GM19328 (cell line): ENCODE data around the gene INPP5A.

Source experiments
- ATAC-seq: cut with Tn5 transposase; IDR thresholded peaks from one replicate; pipeline ENCODE4 v1.9.1; 2021; ENCODE audit warnings: mild to moderate bottlenecking, moderate library complexity; ENCODE audit not compliant: unreplicated experiment

Gene INPP5A

GRCh38 chr10:132626019-132626760 lies 88.6 kb downstream of the INPP5A start:
- no peak for ATAC-seq

GRCh38 chr10:132626761-132627665 lies 89.4 kb downstream of the INPP5A start:
- ATAC-seq, result no peak

GRCh38 chr10:132627666-132628531 lies 90.3 kb downstream of the INPP5A start:
- no peak for ATAC-seq

GRCh38 chr10:132628966-132629900 lies 91.6 kb downstream of the INPP5A start:
- no peak for ATAC-seq

- ATAC-seq, result no peak
Measured at GRCh38 chr10:132630156-132630555, 92.6 kb downstream of the INPP5A start.

GRCh38 chr10:132630666-132631337 lies 93.2 kb downstream of the INPP5A start:
- ATAC-seq, result no peak

- no peak for ATAC-seq
Measured at GRCh38 chr10:132631338-132631735, 93.8 kb downstream of the INPP5A start.

- ATAC-seq, result no peak
Measured at GRCh38 chr10:132632091-132632561, 94.5 kb downstream of the INPP5A start.

GRCh38 chr10:132632851-132633684 lies 95.5 kb downstream of the INPP5A start:
- no peak for ATAC-seq

GRCh38 chr10:132634241-132634946 lies 96.8 kb downstream of the INPP5A start:
- ATAC-seq, result no peak

- no peak for ATAC-seq
Measured at GRCh38 chr10:132634947-132635271, 97.3 kb downstream of the INPP5A start.

- ATAC-seq, result no peak
Measured at GRCh38 chr10:132636358-132636757, 98.8 kb downstream of the INPP5A start.

- ATAC-seq, result no peak
Measured at GRCh38 chr10:132637477-132638129, 100.0 kb downstream of the INPP5A start.

- no peak for ATAC-seq
Measured at GRCh38 chr10:132638130-132638515, 100.5 kb downstream of the INPP5A start.

GRCh38 chr10:132639470-132639869 lies 101.9 kb downstream of the INPP5A start:
- no peak for ATAC-seq

- ATAC-seq, result no peak
Measured at GRCh38 chr10:132640326-132641125, 102.9 kb downstream of the INPP5A start.

GRCh38 chr10:132641401-132641800 lies 103.8 kb downstream of the INPP5A start:
- ATAC-seq, result no peak
